H9 (cell line): ENCODE data around the gene PROP1. TPM values are rescaled to one million over a fixed set of nuclear protein-coding genes. Genes with fewer than 3 reads are reported as not detected.
A peak's percentile ranks its signal among the peaks of the same experiment; 100 is the strongest.

Experiments
- DNase-seq: peaks from one replicate; pipeline ENCODE4 v3.0.0-alpha.2; 2017
- H2AFZ ChIP-seq: one replicate; pipeline ENCODE4 v1.6.1; 2013; ENCODE audit warnings: mild to moderate bottlenecking, low read length, control low read depth, moderate library complexity
- H2AK5ac ChIP-seq: 2 replicates; pipeline ENCODE4 v1.6.1; 2013; ENCODE audit warnings: low read length, control low read depth, mixed read lengths; ENCODE audit not compliant: insufficient read length
- H2BK120ac ChIP-seq: one replicate; pipeline ENCODE4 v1.6.1; 2013; ENCODE audit warnings: low read depth, mild to moderate bottlenecking, low read length, control low read depth, inconsistent platforms; ENCODE audit not compliant: poor library complexity, severe bottlenecking
- H2BK12ac ChIP-seq: 2 replicates; pipeline ENCODE4 v1.6.1; 2013; ENCODE audit warnings: low read length, control low read depth, mixed read lengths, low read depth; ENCODE audit not compliant: insufficient read length
- H2BK15ac ChIP-seq: 2 replicates; pipeline ENCODE4 v1.6.1; 2013; ENCODE audit warnings: low read depth, low read length, control low read depth
- H2BK20ac ChIP-seq: one replicate; pipeline ENCODE4 v1.6.1; 2013; ENCODE audit warnings: low read depth, mild to moderate bottlenecking, low read length, control low read depth, inconsistent platforms; ENCODE audit not compliant: poor library complexity, severe bottlenecking
- H2BK5ac ChIP-seq: 2 replicates; pipeline ENCODE4 v1.6.1; 2013; ENCODE audit warnings: low read length, control low read depth, mixed read lengths; ENCODE audit not compliant: insufficient read length
- H3K14ac ChIP-seq: 2 replicates; pipeline ENCODE4 v1.6.1; 2013; ENCODE audit warnings: low read length, control low read depth; ENCODE audit not compliant: insufficient read depth
- H3K18ac ChIP-seq: 2 replicates; pipeline ENCODE4 v1.6.1; 2013; ENCODE audit warnings: low read depth, mild to moderate bottlenecking, mixed read lengths, low read length, control low read depth; ENCODE audit not compliant: insufficient read length
- H3K23ac ChIP-seq: 2 replicates; pipeline ENCODE4 v1.6.1; 2013; ENCODE audit warnings: low read length, control low read depth, mixed read lengths, low read depth; ENCODE audit not compliant: insufficient read length
- H3K23me2 ChIP-seq: 2 replicates; pipeline ENCODE4 v1.6.1; 2013; ENCODE audit warnings: low read depth, mild to moderate bottlenecking, mixed read lengths, low read length, control low read depth; ENCODE audit not compliant: insufficient read length, poor library complexity, severe bottlenecking
- H3K27ac ChIP-seq: 2 replicates; pipeline ENCODE4 v1.5.1; 2013; ENCODE audit warnings: low read length, control low read depth, mixed read lengths, low read depth; ENCODE audit not compliant: insufficient read length
- H3K27me3 ChIP-seq: 2 replicates; pipeline ENCODE4 v1.6.1; 2013; ENCODE audit warnings: low read length, control low read depth, inconsistent platforms; ENCODE audit not compliant: insufficient read depth
- H3K4ac ChIP-seq: 2 replicates; pipeline ENCODE4 v1.6.1; 2013; ENCODE audit warnings: low read depth, mild to moderate bottlenecking, control low read depth, inconsistent platforms, low read length, moderate library complexity
- H3K4me1 ChIP-seq: 2 replicates; pipeline ENCODE4 v1.6.1; 2013; ENCODE audit warnings: low read length, control low read depth, inconsistent platforms; ENCODE audit not compliant: insufficient read depth
- H3K4me2 ChIP-seq: 2 replicates; pipeline ENCODE4 v1.6.1; 2013; ENCODE audit warnings: low read length, control low read depth, mixed read lengths; ENCODE audit not compliant: insufficient read length, insufficient read depth
- H3K56ac ChIP-seq: 2 replicates; pipeline ENCODE4 v1.6.1; 2013; ENCODE audit warnings: low read depth, mild to moderate bottlenecking, mixed read lengths, low read length, control low read depth; ENCODE audit not compliant: insufficient read length
- H3K79me1 ChIP-seq: 2 replicates; pipeline ENCODE4 v1.6.1; 2013; ENCODE audit warnings: low read depth, mild to moderate bottlenecking, moderate library complexity, low read length, control low read depth, inconsistent platforms; ENCODE audit not compliant: insufficient read depth, poor library complexity, severe bottlenecking
- H3K79me2 ChIP-seq: 2 replicates; pipeline ENCODE4 v1.6.1; 2013; ENCODE audit warnings: low read length, control low read depth, inconsistent platforms; ENCODE audit not compliant: insufficient read depth
- H3K9ac ChIP-seq: 2 replicates; pipeline ENCODE4 v1.6.1; 2013; ENCODE audit warnings: low read length, control low read depth, mixed read lengths; ENCODE audit not compliant: insufficient read length; ENCODE audit errors: extremely low read depth
- H3K9me3 ChIP-seq: one replicate; pipeline ENCODE4 v1.6.1; 2013; ENCODE audit warnings: low read depth, low read length, inconsistent platforms; ENCODE audit not compliant: control insufficient read depth
- H3T11ph ChIP-seq: one replicate; pipeline ENCODE4 v1.6.1; 2013; ENCODE audit warnings: mild to moderate bottlenecking, low read length, control low read depth, inconsistent platforms
- H4K20me1 ChIP-seq: one replicate; pipeline ENCODE4 v1.6.1; 2013; ENCODE audit not compliant: control insufficient read depth, insufficient read length, insufficient read depth
- H4K5ac ChIP-seq: 2 replicates; pipeline ENCODE4 v1.6.1; 2013; ENCODE audit warnings: low read depth, mild to moderate bottlenecking, mixed read lengths, low read length, control low read depth; ENCODE audit not compliant: insufficient read length
- H4K8ac ChIP-seq: replicated peaks from 2 replicates; pipeline ENCODE4 v1.6.1; 2013; ENCODE audit warnings: low read length, control low read depth, mixed read lengths, low read depth; ENCODE audit not compliant: insufficient read length
- H4K91ac ChIP-seq: 2 replicates; pipeline ENCODE4 v1.6.1; 2013; ENCODE audit warnings: low read depth, mild to moderate bottlenecking, moderate library complexity, mixed read lengths, low read length, control low read depth; ENCODE audit not compliant: insufficient read length
- H3K27ac Mint-ChIP-seq, 3 experiments: 2 replicates in 2 of 3; 3 replicates in 1 of 3; pipeline ENCODE4 v1.8.0; 2020 to 2021; ENCODE audit warnings: mixed read lengths in 3 of 3, mild to moderate bottlenecking in 1 of 3, moderate library complexity in 1 of 3
- H3K27me3 Mint-ChIP-seq: 2 replicates; pipeline ENCODE4 v1.8.0; 2021; ENCODE audit warnings: low read depth, mild to moderate bottlenecking, moderate library complexity, mixed read lengths
- H3K36me3 Mint-ChIP-seq, 3 experiments: 2 replicates in 2 of 3; 3 replicates in 1 of 3; pipeline ENCODE4 v1.8.0; 2020 to 2021; ENCODE audit warnings: low read depth in 3 of 3, mixed read lengths in 3 of 3; ENCODE audit not compliant: insufficient read depth in 1 of 3
- H3K4me1 Mint-ChIP-seq, 2 experiments: 2 replicates each; pipeline ENCODE4 v1.8.0; 2020; ENCODE audit warnings: mixed read lengths in 2 of 2
- H3K4me3 Mint-ChIP-seq, 2 experiments: 2 replicates in 1 of 2; 3 replicates in 1 of 2; pipeline ENCODE4 v1.8.0; 2020 to 2021; ENCODE audit warnings: mild to moderate bottlenecking in 2 of 2, mixed read lengths in 2 of 2, moderate library complexity in 1 of 2
- H3K9me3 Mint-ChIP-seq, 2 experiments: 2 replicates in 1 of 2; 3 replicates in 1 of 2; pipeline ENCODE4 v1.8.0; 2020; ENCODE audit warnings: mild to moderate bottlenecking in 2 of 2, mixed read lengths in 2 of 2, moderate library complexity in 1 of 2
- CTCF ChIP-seq: fragments of 200-600 bp; sonication (generic); conservative IDR thresholded peaks from 3 replicates; pipeline ENCODE4 v1.8.0; 2021; ENCODE audit warnings: antibody characterized with exemption, mild to moderate bottlenecking
- WGBS: extraction: QIAGEN DNeasy Blood & Tissue Kit; methylation state at CpG from one replicate; pipeline ENCODE4 v1.1.7; 2013; ENCODE audit warnings: missing lambda C conversion rate, low lambda C conversion rate, mixed read lengths; ENCODE audit not compliant: insufficient read length; ENCODE audit errors: extremely low coverage; 5-methylcytosine and 5-hydroxymethylcytosine counted together
- total RNA-seq: library from RNA; stranded (reverse); gene quantifications from 2 replicates; pipeline ENCODE4 v1.2.1, GENCODE V29; 2021

Gene PROP1
- total RNA-seq, 1 experiment from 2014 or later = not detected

GRCh38 chr5:177996660-177997318 lies 747 bp upstream of the PROP1 start:
- H3K9me3 ChIP-seq = no peaks in the 10 kb centered on the region
- no peak overlapping the region for H2AK5ac ChIP-seq
- H3K4me1 ChIP-seq = no peaks in the 10 kb centered on the region; the same call in 1 of the 2 replicates
- no peaks in the 10 kb centered on the region for H3K23me2 ChIP-seq
- H2BK120ac ChIP-seq = no peak overlapping the region
- no peak for DNase-seq
- no peak overlapping the region for H2BK15ac ChIP-seq
- H3K18ac ChIP-seq = no peak overlapping the region
- H3K36me3 Mint-ChIP-seq = no peaks in the 10 kb centered on the region
- H3K56ac ChIP-seq = no peak overlapping the region
- H4K5ac ChIP-seq = no peak overlapping the region
- no peak overlapping the region for H3T11ph ChIP-seq
- H3K4me3 Mint-ChIP-seq = no peak overlapping the region; a peak in 1 of 5 replicates
- H3K23ac ChIP-seq = no peak overlapping the region
- H3K27me3 ChIP-seq = no peaks in the 10 kb centered on the region
- no peak overlapping the region for H4K8ac ChIP-seq
- H4K20me1 ChIP-seq = no peaks in the 10 kb centered on the region
- H3K79me2 ChIP-seq = no peaks in the 10 kb centered on the region
- H3K14ac ChIP-seq = no peak overlapping the region
- no peak overlapping the region for H3K4ac ChIP-seq
- H3K9me3 Mint-ChIP-seq = peaks cover 0 to 2% of the 10 kb centered on the region in 2 experiments; a peak in 1 of 5 replicates
- H2AFZ ChIP-seq = no peak overlapping the region
- no peak overlapping the region for H3K9ac ChIP-seq
- H3K27ac ChIP-seq = no peak overlapping the region
- H3K79me1 ChIP-seq = no peaks in the 10 kb centered on the region
- no peak overlapping the region for H3K4me2 ChIP-seq
- H2BK20ac ChIP-seq = no peak overlapping the region
- peaks cover 21% of the 10 kb centered on the region for H3K27me3 Mint-ChIP-seq
- no peak overlapping the region for H2BK5ac ChIP-seq
- no peak for TF ChIP-seq CTCF
- H4K91ac ChIP-seq = no peak overlapping the region
- H3K27ac Mint-ChIP-seq = 0 out of 7 replicates have a peak overlapping the region, but pooled peaks of 1 of the 3 experiments have one; percentile 11
- peaks cover 15 to 21% of the 10 kb centered on the region in 2 experiments for H3K4me1 Mint-ChIP-seq
- H2BK12ac ChIP-seq = no peak overlapping the region
- no CpG with 5 or more reads among the region's 7 CpGs for WGBS
